IMR-90 (cell line): Measurements from ENCODE around the gene RPS19. TPM values are rescaled to one million over a fixed set of nuclear protein-coding genes. Genes with fewer than 3 reads are reported as not detected.

ENCODE experiments used
- ATAC-seq: fragments of 200-7000 bp; cut with Tn5 transposase; 2 replicates; pipeline ENCODE4 v1.9.1; 2020; ENCODE audit warnings: low read depth, mild to moderate bottlenecking, moderate library complexity
- BruUV-seq: library from RNA; stranded (reverse); fragments of 400-500 nt; replicated peaks from 2 replicates; lab custom pipeline; 2021; lab: Mats Ljungman, UMichigan
- CTCF ChIA-PET: fragments of 300-600 bp; formaldehyde crosslinking; extraction: SDS; loops from one replicate; lab custom pipeline; 2021; ENCODE audit warnings: antibody characterized with exemption; lab: Yijun Ruan, JAX
- POLR2A ChIA-PET: fragments of 300-600 bp; sonication (Branson Sonifier 250); formaldehyde crosslinking; loops from one replicate; lab custom pipeline; 2022; ENCODE audit warnings: antibody characterized with exemption; ENCODE audit not compliant: unreplicated experiment; lab: Charles Lee
- DNase-seq: peaks from one replicate; pipeline ENCODE4 v3.0.0; 2013
- H2AFZ ChIP-seq: replicated peaks from 2 replicates; pipeline ENCODE3; 2013; ENCODE audit warnings: low read length, mild to moderate bottlenecking; ENCODE audit not compliant: poor library complexity
- H2AK5ac ChIP-seq: 2 replicates; pipeline ENCODE4 v1.6.1; 2013; ENCODE audit warnings: low read depth, low read length, inconsistent platforms
- H2AK9ac ChIP-seq: replicated peaks from 2 replicates; pipeline ENCODE3; 2013; ENCODE audit warnings: mild to moderate bottlenecking, low read depth, low read length, moderate library complexity; ENCODE audit not compliant: poor library complexity
- H2BK120ac ChIP-seq: 2 replicates; pipeline ENCODE4 v1.6.1; 2013; ENCODE audit warnings: low read depth, low read length, inconsistent platforms
- H2BK15ac ChIP-seq: 3 replicates; pipeline ENCODE4 v1.6.1; 2013; ENCODE audit warnings: low read depth, low read length, inconsistent platforms
- H2BK20ac ChIP-seq: 2 replicates; pipeline ENCODE4 v1.6.1; 2013; ENCODE audit warnings: low read depth, mild to moderate bottlenecking, inconsistent platforms, low read length, moderate library complexity
- H2BK5ac ChIP-seq: 2 replicates; pipeline ENCODE4 v1.6.1; 2013; ENCODE audit warnings: mild to moderate bottlenecking, low read depth, low read length, inconsistent platforms; ENCODE audit not compliant: poor library complexity, severe bottlenecking
- H3K14ac ChIP-seq: replicated peaks from 2 replicates; pipeline ENCODE4 v1.6.1; 2013; ENCODE audit warnings: low read depth, low read length, inconsistent platforms
- H3K18ac ChIP-seq: 2 replicates; pipeline ENCODE4 v1.6.1; 2013; ENCODE audit warnings: low read depth, low read length, control low read depth
- H3K23ac ChIP-seq: 2 replicates; pipeline ENCODE4 v1.6.1; 2013; ENCODE audit warnings: low read depth, low read length, inconsistent platforms
- H3K27ac ChIP-seq: 2 replicates; pipeline ENCODE4 v1.5.1; 2013; ENCODE audit warnings: mild to moderate bottlenecking, control low read depth, low read length; ENCODE audit not compliant: insufficient read depth
- H3K27me3 ChIP-seq: 2 replicates; pipeline ENCODE4 v1.6.1; 2013; ENCODE audit warnings: low read length; ENCODE audit not compliant: control insufficient read depth, insufficient read depth
- H3K36me3 ChIP-seq: 2 replicates; pipeline ENCODE4 v1.6.1; 2013; ENCODE audit warnings: low read length, mixed read lengths; ENCODE audit not compliant: control insufficient read depth, insufficient read depth
- H3K4ac ChIP-seq: 2 replicates; pipeline ENCODE4 v1.6.1; 2013; ENCODE audit warnings: low read depth, low read length, inconsistent platforms
- H3K4me1 ChIP-seq: 2 replicates; pipeline ENCODE4 v1.6.1; 2013; ENCODE audit warnings: low read length, mixed read lengths; ENCODE audit not compliant: control insufficient read depth, insufficient read depth
- H3K4me2 ChIP-seq: 2 replicates; pipeline ENCODE4 v1.6.1; 2013; ENCODE audit warnings: low read depth, mild to moderate bottlenecking, control low read depth, low read length, moderate library complexity
- H3K4me3 ChIP-seq: 2 replicates; pipeline ENCODE4 v1.5.1; 2013; ENCODE audit warnings: low read depth, mild to moderate bottlenecking, control low read depth, low read length, moderate library complexity; ENCODE audit not compliant: insufficient read depth
- H3K56ac ChIP-seq: 2 replicates; pipeline ENCODE4 v1.6.1; 2013; ENCODE audit warnings: low read length, inconsistent platforms; ENCODE audit not compliant: insufficient read depth; ENCODE audit errors: extremely low read depth
- H3K79me1 ChIP-seq, 2 experiments: 2 replicates each; pipeline ENCODE4 v1.6.1; 2013; ENCODE audit warnings: low read length in 2 of 2, inconsistent platforms in 1 of 2, low read depth in 1 of 2
- H3K9ac ChIP-seq: 2 replicates; pipeline ENCODE4 v1.6.1; 2013; ENCODE audit warnings: low read depth, low read length, control low read depth
- H3K9me1 ChIP-seq: 2 replicates; pipeline ENCODE4 v1.6.1; 2013; ENCODE audit warnings: low read length, inconsistent platforms; ENCODE audit not compliant: insufficient read depth
- H3K9me3 ChIP-seq: 2 replicates; pipeline ENCODE4 v1.6.1; 2013; ENCODE audit warnings: low read length; ENCODE audit not compliant: control insufficient read depth, insufficient read depth
- H4K20me1 ChIP-seq: 2 replicates; pipeline ENCODE4 v1.6.1; 2013; ENCODE audit warnings: low read length, inconsistent platforms; ENCODE audit not compliant: insufficient read depth
- H4K5ac ChIP-seq: 2 replicates; pipeline ENCODE4 v1.6.1; 2013; ENCODE audit warnings: mild to moderate bottlenecking, low read depth, low read length, control low read depth
- H4K8ac ChIP-seq, 2 experiments: 2 replicates each; pipeline ENCODE4 v1.6.1; 2013; ENCODE audit warnings: low read depth in 2 of 2, low read length in 2 of 2, control low read depth in 1 of 2, inconsistent platforms in 1 of 2
- H4K91ac ChIP-seq: 2 replicates; pipeline ENCODE4 v1.6.1; 2013; ENCODE audit warnings: low read depth, low read length, inconsistent platforms; ENCODE audit not compliant: insufficient read depth
- MAFK ChIP-seq: IDR thresholded peaks from 2 replicates; pipeline ENCODE4 v1.6.1; 2012; ENCODE audit warnings: low read depth, low read length, improper control_type of control experiment
- MXI1 ChIP-seq: IDR thresholded peaks from 2 replicates; pipeline ENCODE4 v1.6.1; 2012; ENCODE audit warnings: low read depth, mild to moderate bottlenecking, low read length, moderate library complexity, borderline replicate concordance
- WGBS, 2 experiments: methylation state at CpG; one replicate each; pipeline versions ENCODE4 v1.1.5 to v1.1.7; 2013; ENCODE audit warnings: missing lambda C conversion rate in 2 of 2; ENCODE audit not compliant: insufficient read length in 1 of 2; ENCODE audit errors: extremely low coverage in 2 of 2; 5-methylcytosine and 5-hydroxymethylcytosine counted together
- dilution Hi-C: fragments of 300-500 bp; cut with HindIII; formaldehyde crosslinking; loops from one replicate; pipeline ENCODE4 v1.14.3; 2018; ENCODE audit warnings: low sequenced_read_pairs; ENCODE audit not compliant: unreplicated experiment
- in situ Hi-C: fragments of 300-500 bp; cut with MboI; formaldehyde crosslinking; loops from 3 replicates; pipeline ENCODE4 v1.14.3; 2019; ENCODE audit warnings: low sequenced_read_pairs, inconsistent platforms, mixed read lengths
- intact Hi-C: fragments of 100-400 bp; cut with micrococcal nuclease; formaldehyde crosslinking; loops from 2 replicates; pipeline ENCODE4 v1.10.0; 2022
- polyA plus RNA-seq, 3 experiments: library from polyadenylated mRNA; depleted of rRNA; stranded (reverse); fragments of >200 nt; gene quantifications; 2 replicates each; pipeline ENCODE4 v1.2.3, GENCODE V29; 2012; ENCODE audit warnings: low replicate concordance in 1 of 3
- total RNA-seq: library from RNA; depleted of rRNA; stranded (reverse); fragments of >200 nt; gene quantifications from 2 replicates; pipeline ENCODE4 v1.2.3, GENCODE V29; 2012

Gene RPS19
- total and polyA plus RNA-seq, 2 of the 4 experiments (the other 2 are of a cell fraction), result 230 to 3,988 TPM

- Histone ChIP-seq H2BK120ac (no peak overlapping the region), H3K4ac (peak overlapping the region; percentile 94), H3K14ac (peak overlapping the region; percentile 98), H3K4me2 (peak overlapping the region; percentile 100), H2AK9ac (peak overlapping the region; percentile 95), H3K4me3 (peak overlapping the region; percentile 62), H3K18ac (peak overlapping the region; percentile 88), H2AFZ (peak overlapping the region; percentile 100), H2BK15ac (peak overlapping the region; percentile 36; the same call in 1 of the 3 replicates), H4K91ac (peak overlapping the region; percentile 91), H3K9me3 (no peaks in the 10 kb centered on the region), H3K4me1 (peaks cover 12% of the 10 kb centered on the region), H4K5ac (peak overlapping the region; percentile 95), H4K8ac (peak overlapping the region; percentile 88 to 93), H2BK5ac (peak overlapping the region; percentile 87), H3K9ac (peak overlapping the region; percentile 100), H3K36me3 (peaks cover 43% of the 10 kb centered on the region), H4K20me1 (peaks cover 50% of the 10 kb centered on the region), H3K27ac (peak overlapping the region; percentile 99), H3K56ac (peak overlapping the region; percentile 97), H2AK5ac (peak overlapping the region; percentile 98), H3K9me1 (peaks cover 20% of the 10 kb centered on the region), H2BK20ac (no peak overlapping the region), H3K27me3 (no peaks in the 10 kb centered on the region), H3K79me1 (peaks cover 11 to 51% of the 10 kb centered on the region in 2 experiments; a peak in 3 of 4 replicates), H3K23ac (peak overlapping the region; percentile 90)
- 0 out of 2 replicates have a peak, but pooled peaks have one; percentile 12 for TF ChIP-seq MXI1
- no peak for TF ChIP-seq MAFK
- 1% methylated on average over 26 of the region's 45 CpGs; no CpG with 5 or more reads in 1 of the 2 experiments for WGBS, 2 experiments
- POLR2A ChIA-PET, result interaction anchor here (0.5 to 1.6 kb wide), 3 partner anchors 13 to 82 kb away, joined by 4 to 15 read pairs (median 7); no protein-coding TSS in a partner anchor
- BruUV-seq, result no TSS peak
- dilution Hi-C loops, result no loop called here
- ATAC-seq, result no peak
- intact Hi-C loops, result no loop called here
- CTCF ChIA-PET, result interaction anchor here (0.5 to 1.1 kb wide), 3 partner anchors 10 to 29 kb away, joined by 3 to 6 read pairs (median 3); no protein-coding TSS in a partner anchor
- no peak for DNase-seq
- in situ Hi-C loops, result no loop called here
These were observed 512 bp downstream of the RPS19 start for GRCh38 chr19:41860419-41861115.
